ENCODE data around the gene TSPAN17.
A peak's percentile ranks its signal among the peaks of the same experiment; 100 is the strongest.

Gene TSPAN17

DNA sequence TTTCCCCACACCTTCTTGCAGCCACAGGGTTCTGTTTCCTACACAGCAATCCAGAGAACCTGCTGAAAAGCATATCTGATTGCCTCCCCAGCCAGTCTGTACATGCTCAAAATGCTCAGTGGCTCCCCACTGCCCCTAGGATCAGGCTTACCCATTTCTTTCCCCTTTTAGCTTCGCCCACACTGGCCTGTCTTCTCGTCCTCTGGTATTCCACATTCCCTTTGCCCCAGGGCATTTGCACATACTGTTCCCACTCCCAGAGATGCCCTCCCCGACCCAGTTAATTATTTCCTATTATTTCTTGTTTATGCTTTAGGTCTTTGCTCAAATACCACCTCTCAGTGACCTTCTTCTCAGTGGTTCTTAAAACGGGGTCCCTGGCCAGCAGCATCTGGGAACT, 6.7 kb upstream of the TSPAN17 start:
- 85% methylated on average over 4 of the region's 4 CpGs for WGBS
- no peak overlapping the region for H2BK12ac ChIP-seq (ENCODE audit: low read length in 2 of 2)
- peaks cover 5% of the 10 kb centered on the region for H3K4me1 ChIP-seq (ENCODE audit: control insufficient read depth, insufficient read depth, low read depth, low read length)

GRCh38 chr5:176642675-176643490, 4.4 kb upstream of the TSPAN17 start:
- H2AFZ ChIP-seq (ENCODE audit: low read depth, low read length), result no peak overlapping the region
- H2AK5ac ChIP-seq (ENCODE audit: low read length, severe bottlenecking), result no peak overlapping the region
- WGBS, result 73% methylated on average over 11 of the region's 15 CpGs
- no peak overlapping the region for H3K27ac ChIP-seq (ENCODE audit: low read length, poor library complexity, severe bottlenecking)
- H4K8ac ChIP-seq (ENCODE audit: low read length), result no peak overlapping the region
- no peak overlapping the region for H3K18ac ChIP-seq (ENCODE audit: low read depth in 1 of 2, low read length in 2 of 2)
- no peak overlapping the region for H3K14ac ChIP-seq (ENCODE audit: low read length in 2 of 2)
- no peak overlapping the region for H2BK5ac ChIP-seq (ENCODE audit: low read depth, low read length, poor library complexity, severe bottlenecking)
- H4K91ac ChIP-seq (ENCODE audit: low read length), result no peak overlapping the region
- H2BK120ac ChIP-seq (ENCODE audit: low read depth, low read length), result no peak overlapping the region
- peaks cover 3% of the 10 kb centered on the region for H3K79me1 ChIP-seq (replicated peaks; ENCODE audit: low read length, poor library complexity, severe bottlenecking)
- H3K36me3 ChIP-seq (ENCODE audit: control insufficient read depth in 1 of 2, insufficient read depth in 2 of 2, low read depth in 1 of 2, low read length in 2 of 2), result no peaks in the 10 kb centered on the region
- H2BK12ac ChIP-seq (ENCODE audit: low read length in 2 of 2), result no peak overlapping the region
- no peak overlapping the region for H3K9ac ChIP-seq (ENCODE audit: low read length)
- H3K4me3 ChIP-seq (ENCODE audit: insufficient read depth in 1 of 2, low read depth in 1 of 2, low read length in 2 of 2), result no peak overlapping the region
- no peak overlapping the region for H3K4me2 ChIP-seq (ENCODE audit: low read length, poor library complexity, severe bottlenecking)
- peaks cover 12% of the 10 kb centered on the region for H3K4me1 ChIP-seq (ENCODE audit: control insufficient read depth, insufficient read depth, low read depth, low read length)
- no peak overlapping the region for H2BK15ac ChIP-seq (ENCODE audit: low read depth, poor library complexity, severe bottlenecking)
- H3K27me3 ChIP-seq (ENCODE audit: control insufficient read depth in 1 of 2, insufficient read depth in 1 of 2, low read length in 2 of 2), result peaks cover 1 to 2% of the 10 kb centered on the region in 2 experiments
- H3K9me3 ChIP-seq (ENCODE audit: control insufficient read depth, low read length), result no peaks in the 10 kb centered on the region
- H3K4ac ChIP-seq (ENCODE audit: low read depth in 1 of 2, low read length in 2 of 2), result no peak overlapping the region
- no peak for DNase-seq
- H3K23ac ChIP-seq (ENCODE audit: low read length in 2 of 2), result no peak overlapping the region

More for the DNA sequence above, 6.7 kb upstream of the TSPAN17 start:
- Histone ChIP-seq H2BK120ac (ENCODE audit: low read depth, low read length) (no peak overlapping the region), H3K4me2 (ENCODE audit: low read length, poor library complexity, severe bottlenecking) (no peak overlapping the region), H3K23ac (ENCODE audit: low read length in 2 of 2) (no peak overlapping the region), H3K27me3 (ENCODE audit: control insufficient read depth in 1 of 2, insufficient read depth in 1 of 2, low read length in 2 of 2) (peaks cover 16 to 21% of the 10 kb centered on the region in 2 experiments), H4K8ac (ENCODE audit: low read length) (no peak overlapping the region), H4K91ac (ENCODE audit: low read length) (no peak overlapping the region), H3K79me1 (replicated peaks; ENCODE audit: low read length, poor library complexity, severe bottlenecking) (no peaks in the 10 kb centered on the region), H3K9me3 (ENCODE audit: control insufficient read depth, low read length) (peaks cover under 1% of the 10 kb centered on the region), H3K9ac (ENCODE audit: low read length) (no peak overlapping the region), H2AFZ (ENCODE audit: low read depth, low read length) (no peak overlapping the region), H3K14ac (ENCODE audit: low read length in 2 of 2) (no peak overlapping the region), H2AK5ac (ENCODE audit: low read length, severe bottlenecking) (no peak overlapping the region), H3K18ac (ENCODE audit: low read depth in 1 of 2, low read length in 2 of 2) (no peak overlapping the region), H3K36me3 (ENCODE audit: control insufficient read depth in 1 of 2, insufficient read depth in 2 of 2, low read depth in 1 of 2, low read length in 2 of 2) (no peaks in the 10 kb centered on the region), H2BK15ac (ENCODE audit: low read depth, poor library complexity, severe bottlenecking) (no peak overlapping the region), H3K4me3 (ENCODE audit: insufficient read depth in 1 of 2, low read depth in 1 of 2, low read length in 2 of 2) (no peak overlapping the region), H3K27ac (ENCODE audit: low read length, poor library complexity, severe bottlenecking) (no peak overlapping the region), H3K4ac (ENCODE audit: low read depth in 1 of 2, low read length in 2 of 2) (no peak overlapping the region), H2BK5ac (ENCODE audit: low read depth, low read length, poor library complexity, severe bottlenecking) (no peak overlapping the region)
- DNase-seq, result no peak

DNA sequence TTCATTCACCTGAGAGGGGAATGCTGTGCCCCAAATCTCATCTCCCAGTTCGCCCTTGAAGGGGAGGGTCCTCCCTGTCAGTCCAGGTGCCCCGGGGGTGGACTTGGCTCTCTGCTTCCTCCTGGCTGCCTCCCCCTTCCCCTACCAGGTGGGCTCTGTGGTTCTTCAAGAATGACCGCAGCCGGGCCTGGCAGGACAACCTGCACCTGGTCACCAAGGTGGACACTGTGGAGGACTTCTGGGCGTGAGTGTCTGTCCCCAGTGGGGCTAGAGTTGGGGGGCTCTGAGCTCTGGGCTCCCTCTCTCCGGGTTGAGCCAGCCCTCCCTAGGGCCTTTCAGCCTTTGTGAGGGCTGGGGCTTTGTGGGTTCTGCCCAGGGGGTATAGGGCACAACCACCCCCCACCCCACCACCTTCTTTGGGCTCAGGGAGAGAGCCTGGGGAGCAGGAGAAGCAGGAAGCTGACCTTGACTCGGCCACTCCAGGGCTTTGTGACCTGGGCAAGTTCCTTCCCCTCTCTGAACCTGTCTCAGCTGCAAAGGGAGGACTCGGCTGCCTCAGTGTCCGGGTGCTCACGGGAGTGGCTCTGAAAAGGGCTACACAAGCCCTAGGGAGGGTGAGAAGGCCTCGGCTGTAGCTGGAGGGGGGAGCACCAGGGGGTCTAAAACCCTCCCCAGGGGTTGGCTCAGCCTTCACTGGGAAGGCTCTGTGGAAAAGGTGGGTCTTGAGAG, 3.6 kb upstream of the TSPAN17 start:
- Histone ChIP-seq H2BK5ac (ENCODE audit: low read depth, low read length, poor library complexity, severe bottlenecking) (no peak overlapping the region), H3K4ac (ENCODE audit: low read depth in 1 of 2, low read length in 2 of 2) (no peak overlapping the region), H3K23ac (ENCODE audit: low read length in 2 of 2) (no peak overlapping the region), H4K8ac (ENCODE audit: low read length) (no peak overlapping the region), H2BK15ac (ENCODE audit: low read depth, poor library complexity, severe bottlenecking) (peak overlapping the region; percentile 33), H3K79me1 (replicated peaks; ENCODE audit: low read length, poor library complexity, severe bottlenecking) (peaks cover 9% of the 10 kb centered on the region), H4K91ac (ENCODE audit: low read length) (peak overlapping the region; percentile 40), H3K27me3 (ENCODE audit: control insufficient read depth in 1 of 2, insufficient read depth in 1 of 2, low read length in 2 of 2) (no peaks in the 10 kb centered on the region), H3K4me1 (ENCODE audit: control insufficient read depth, insufficient read depth, low read depth, low read length) (peaks cover 19% of the 10 kb centered on the region), H2BK12ac (ENCODE audit: low read length in 2 of 2) (no peak overlapping the region), H3K4me3 (ENCODE audit: insufficient read depth in 1 of 2, low read depth in 1 of 2, low read length in 2 of 2) (peak overlapping the region in 1 of 2 experiments; percentile 10), H3K14ac (ENCODE audit: low read length in 2 of 2) (no peak overlapping the region), H3K18ac (ENCODE audit: low read depth in 1 of 2, low read length in 2 of 2) (no peak overlapping the region), H2BK120ac (ENCODE audit: low read depth, low read length) (no peak overlapping the region), H3K9ac (ENCODE audit: low read length) (no peak overlapping the region), H2AFZ (ENCODE audit: low read depth, low read length) (no peak overlapping the region), H3K27ac (ENCODE audit: low read length, poor library complexity, severe bottlenecking) (no peak overlapping the region), H3K4me2 (ENCODE audit: low read length, poor library complexity, severe bottlenecking) (no peak overlapping the region), H3K36me3 (ENCODE audit: control insufficient read depth in 1 of 2, insufficient read depth in 2 of 2, low read depth in 1 of 2, low read length in 2 of 2) (no peaks in the 10 kb centered on the region), H3K9me3 (ENCODE audit: control insufficient read depth, low read length) (no peaks in the 10 kb centered on the region), H2AK5ac (ENCODE audit: low read length, severe bottlenecking) (no peak overlapping the region)
- no peak for DNase-seq
- 94% methylated on average over 9 of the region's 11 CpGs for WGBS

DNA sequence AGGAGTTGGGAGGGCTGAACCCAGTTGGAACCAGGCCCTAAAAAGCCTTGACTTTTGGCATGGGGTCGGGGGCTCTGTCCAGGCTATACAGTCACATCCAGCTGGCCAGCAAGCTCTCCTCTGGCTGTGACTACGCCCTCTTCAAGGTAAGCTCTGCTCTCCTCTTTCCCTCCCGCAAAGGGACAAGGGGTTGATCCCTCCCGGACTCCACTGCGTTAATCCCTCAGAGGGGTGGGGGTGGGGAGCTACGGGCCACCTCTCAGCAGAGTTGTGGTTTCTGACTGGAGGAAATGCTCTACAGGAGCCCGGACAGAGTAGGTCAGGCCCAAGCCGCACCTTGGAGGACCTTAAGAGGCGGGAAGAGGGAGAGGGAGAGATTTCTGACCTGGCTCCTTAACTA, 3.0 kb upstream of the TSPAN17 start:
- Histone ChIP-seq H2AK5ac (ENCODE audit: low read length, severe bottlenecking) (no peak overlapping the region), H3K27ac (ENCODE audit: low read length, poor library complexity, severe bottlenecking) (no peak overlapping the region), H2BK12ac (ENCODE audit: low read length in 2 of 2) (no peak overlapping the region), H3K4me2 (ENCODE audit: low read length, poor library complexity, severe bottlenecking) (no peak overlapping the region), H4K8ac (ENCODE audit: low read length) (no peak overlapping the region), H3K9ac (ENCODE audit: low read length) (no peak overlapping the region), H3K14ac (ENCODE audit: low read length in 2 of 2) (no peak overlapping the region), H2BK15ac (ENCODE audit: low read depth, poor library complexity, severe bottlenecking) (no peak overlapping the region), H3K79me1 (replicated peaks; ENCODE audit: low read length, poor library complexity, severe bottlenecking) (peaks cover 9% of the 10 kb centered on the region), H3K4me1 (ENCODE audit: control insufficient read depth, insufficient read depth, low read depth, low read length) (peaks cover 23% of the 10 kb centered on the region), H3K23ac (ENCODE audit: low read length in 2 of 2) (no peak overlapping the region), H3K18ac (ENCODE audit: low read depth in 1 of 2, low read length in 2 of 2) (no peak overlapping the region), H2AFZ (ENCODE audit: low read depth, low read length) (no peak overlapping the region), H2BK5ac (ENCODE audit: low read depth, low read length, poor library complexity, severe bottlenecking) (no peak overlapping the region), H2BK120ac (ENCODE audit: low read depth, low read length) (no peak overlapping the region), H3K4me3 (ENCODE audit: insufficient read depth in 1 of 2, low read depth in 1 of 2, low read length in 2 of 2) (no peak overlapping the region), H3K9me3 (ENCODE audit: control insufficient read depth, low read length) (no peaks in the 10 kb centered on the region), H3K4ac (ENCODE audit: low read depth in 1 of 2, low read length in 2 of 2) (no peak overlapping the region), H4K91ac (ENCODE audit: low read length) (no peak overlapping the region), H3K27me3 (ENCODE audit: control insufficient read depth in 1 of 2, insufficient read depth in 1 of 2, low read length in 2 of 2) (no peaks in the 10 kb centered on the region), H3K36me3 (ENCODE audit: control insufficient read depth in 1 of 2, insufficient read depth in 2 of 2, low read depth in 1 of 2, low read length in 2 of 2) (no peaks in the 10 kb centered on the region)
- DNase-seq, result no peak
- WGBS, result 83% methylated on average over 9 of the region's 9 CpGs

Measured in mesenchymal stem cell (in vitro differentiated cells and primary cell).